ENCODE data around the gene HOXD10. TPM values are rescaled to one million over a fixed set of nuclear protein-coding genes. Genes with fewer than 3 reads are reported as not detected.

Gene HOXD10
- polyA plus RNA-seq, 1 experiment, result not detected

DNA sequence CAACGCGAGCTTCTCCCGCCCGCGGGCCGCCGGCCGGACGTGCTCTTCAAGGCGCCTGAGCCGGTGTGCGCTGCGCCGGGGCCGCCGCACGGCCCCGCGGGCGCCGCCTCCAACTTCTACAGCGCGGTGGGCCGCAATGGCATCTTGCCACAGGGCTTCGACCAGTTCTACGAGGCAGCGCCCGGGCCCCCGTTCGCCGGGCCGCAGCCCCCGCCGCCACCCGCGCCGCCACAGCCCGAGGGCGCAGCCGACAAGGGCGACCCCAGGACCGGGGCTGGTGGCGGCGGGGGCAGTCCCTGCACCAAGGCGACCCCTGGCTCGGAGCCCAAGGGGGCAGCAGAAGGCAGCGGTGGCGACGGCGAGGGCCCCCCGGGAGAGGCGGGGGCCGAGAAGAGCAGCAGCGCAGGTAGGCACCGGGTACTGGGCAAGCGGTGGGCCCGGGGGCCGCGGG is 8.8 kb upstream of the HOXD10 start:
- Histone ChIP-seq H3K4me3 (ENCODE audit: low read depth, low read length) (no peak overlapping the region), H3K27me3 (ENCODE audit: control insufficient read depth, insufficient read depth, low read length) (peaks cover 86% of the 10 kb centered on the region), H3K9me3 (ENCODE audit: control insufficient read depth, insufficient read depth, low read length) (peaks cover 11% of the 10 kb centered on the region; the same call in 1 of the 2 replicates), H3K27ac (ENCODE audit: low read depth, low read length) (no peak overlapping the region)
- no peak for DNase-seq (ENCODE audit: low read depth, low spot score)
- ChIA-PET CTCF (no interaction called here), POLR2A (interaction anchor here (0.6 kb wide), 1 partner anchor 735 kb away, joined by 3 read pairs; no protein-coding TSS in a partner anchor)
- TF ChIP-seq, protein P1, sequence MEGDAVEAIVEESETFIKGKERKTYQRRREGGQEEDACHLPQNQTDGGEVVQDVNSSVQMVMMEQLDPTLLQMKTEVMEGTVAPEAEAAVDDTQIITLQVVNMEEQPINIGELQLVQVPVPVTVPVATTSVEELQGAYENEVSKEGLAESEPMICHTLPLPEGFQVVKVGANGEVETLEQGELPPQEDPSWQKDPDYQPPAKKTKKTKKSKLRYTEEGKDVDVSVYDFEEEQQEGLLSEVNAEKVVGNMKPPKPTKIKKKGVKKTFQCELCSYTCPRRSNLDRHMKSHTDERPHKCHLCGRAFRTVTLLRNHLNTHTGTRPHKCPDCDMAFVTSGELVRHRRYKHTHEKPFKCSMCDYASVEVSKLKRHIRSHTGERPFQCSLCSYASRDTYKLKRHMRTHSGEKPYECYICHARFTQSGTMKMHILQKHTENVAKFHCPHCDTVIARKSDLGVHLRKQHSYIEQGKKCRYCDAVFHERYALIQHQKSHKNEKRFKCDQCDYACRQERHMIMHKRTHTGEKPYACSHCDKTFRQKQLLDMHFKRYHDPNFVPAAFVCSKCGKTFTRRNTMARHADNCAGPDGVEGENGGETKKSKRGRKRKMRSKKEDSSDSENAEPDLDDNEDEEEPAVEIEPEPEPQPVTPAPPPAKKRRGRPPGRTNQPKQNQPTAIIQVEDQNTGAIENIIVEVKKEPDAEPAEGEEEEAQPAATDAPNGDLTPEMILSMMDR (IDR thresholded peaks at IDR 0.05; ENCODE audit: low read depth, low read length), result no peak

DNA sequence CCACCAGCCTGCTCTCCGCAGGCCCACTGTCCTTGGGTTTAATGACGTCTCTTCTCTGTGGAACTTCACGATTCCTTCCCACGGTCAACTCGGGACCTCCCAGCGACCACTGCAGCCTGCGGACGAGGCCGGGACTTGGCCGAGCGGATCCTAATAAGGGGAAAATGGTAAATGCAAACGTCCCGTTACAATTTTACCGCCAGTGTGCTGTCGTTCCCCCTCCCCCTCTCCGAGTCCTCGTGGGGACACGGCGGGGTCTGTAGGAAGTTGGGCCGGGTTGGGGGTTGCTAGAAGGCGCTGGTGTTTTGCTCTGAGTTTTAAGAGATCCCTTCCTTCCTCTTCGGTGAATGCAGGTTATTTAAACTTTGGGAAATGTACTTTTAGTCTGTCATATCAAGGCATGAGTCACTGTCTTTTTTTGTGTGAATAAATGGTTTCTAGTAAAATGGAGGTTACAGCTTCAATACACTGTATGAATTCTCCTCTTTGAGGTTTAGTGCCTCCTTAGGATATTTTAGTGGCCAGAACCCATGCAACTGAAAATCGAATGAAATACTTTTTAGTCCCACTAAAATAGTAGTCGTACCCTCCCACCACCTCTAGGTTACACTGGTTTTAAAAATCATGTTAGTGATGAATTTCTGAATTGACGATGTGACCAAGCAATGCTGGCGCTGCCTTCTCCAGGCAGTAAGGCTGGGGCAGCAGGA is 7.2 kb upstream of the HOXD10 start:
- DNase-seq (ENCODE audit: low read depth, low spot score), result no peak
- POLR2A ChIA-PET, result no interaction called here
- Histone ChIP-seq H3K27me3 (ENCODE audit: control insufficient read depth, insufficient read depth, low read length) (peaks cover 89% of the 10 kb centered on the region), H3K27ac (ENCODE audit: low read depth, low read length) (no peak overlapping the region), H3K4me3 (ENCODE audit: low read depth, low read length) (no peak overlapping the region), H3K9me3 (ENCODE audit: control insufficient read depth, insufficient read depth, low read length) (peaks cover 13% of the 10 kb centered on the region; the same call in 1 of the 2 replicates)
- CTCF ChIA-PET, result interaction anchor here (0.5 to 1.7 kb wide), 3 partner anchors 543 to 1660 kb away, joined by 4 to 5 read pairs (median 5); no protein-coding TSS in a partner anchor
- TF ChIP-seq, protein P1 (IDR thresholded peaks at IDR 0.05; ENCODE audit: low read depth, low read length), result no peak

DNA sequence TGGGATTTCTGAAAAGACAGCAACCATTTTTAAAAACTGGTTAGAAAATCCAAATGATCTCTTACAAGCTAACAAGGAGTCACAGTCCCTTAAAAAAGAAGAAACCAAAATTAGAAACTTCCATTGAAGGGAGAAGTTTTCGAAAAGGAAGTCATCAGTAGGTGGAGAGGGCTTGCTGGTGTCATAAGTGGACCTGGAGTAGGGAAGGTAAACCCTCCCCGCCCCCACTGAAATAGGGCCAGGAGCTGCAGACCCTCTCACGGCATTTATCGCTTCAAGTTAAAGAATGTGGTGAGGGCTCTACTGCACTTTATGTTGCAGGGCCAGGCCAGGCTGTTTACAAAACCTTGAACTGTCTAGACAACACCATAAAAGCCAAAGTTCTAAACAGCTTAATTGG is 6.6 kb upstream of the HOXD10 start:
- Histone ChIP-seq H3K27ac (ENCODE audit: low read depth, low read length) (no peak overlapping the region), H3K9me3 (ENCODE audit: control insufficient read depth, insufficient read depth, low read length) (peaks cover 13% of the 10 kb centered on the region; the same call in 1 of the 2 replicates), H3K4me3 (ENCODE audit: low read depth, low read length) (no peak overlapping the region), H3K27me3 (ENCODE audit: control insufficient read depth, insufficient read depth, low read length) (peaks cover 89% of the 10 kb centered on the region)
- ChIA-PET POLR2A (no interaction called here), CTCF (interaction anchor here (0.5 to 1.9 kb wide), 8 partner anchors 11 to 1659 kb away, joined by 3 to 8 read pairs (median 4); no protein-coding TSS in a partner anchor)
- no peak for DNase-seq (ENCODE audit: low read depth, low spot score)
- TF ChIP-seq, protein P1 (IDR thresholded peaks at IDR 0.05; ENCODE audit: low read depth, low read length), result no peak

DNA sequence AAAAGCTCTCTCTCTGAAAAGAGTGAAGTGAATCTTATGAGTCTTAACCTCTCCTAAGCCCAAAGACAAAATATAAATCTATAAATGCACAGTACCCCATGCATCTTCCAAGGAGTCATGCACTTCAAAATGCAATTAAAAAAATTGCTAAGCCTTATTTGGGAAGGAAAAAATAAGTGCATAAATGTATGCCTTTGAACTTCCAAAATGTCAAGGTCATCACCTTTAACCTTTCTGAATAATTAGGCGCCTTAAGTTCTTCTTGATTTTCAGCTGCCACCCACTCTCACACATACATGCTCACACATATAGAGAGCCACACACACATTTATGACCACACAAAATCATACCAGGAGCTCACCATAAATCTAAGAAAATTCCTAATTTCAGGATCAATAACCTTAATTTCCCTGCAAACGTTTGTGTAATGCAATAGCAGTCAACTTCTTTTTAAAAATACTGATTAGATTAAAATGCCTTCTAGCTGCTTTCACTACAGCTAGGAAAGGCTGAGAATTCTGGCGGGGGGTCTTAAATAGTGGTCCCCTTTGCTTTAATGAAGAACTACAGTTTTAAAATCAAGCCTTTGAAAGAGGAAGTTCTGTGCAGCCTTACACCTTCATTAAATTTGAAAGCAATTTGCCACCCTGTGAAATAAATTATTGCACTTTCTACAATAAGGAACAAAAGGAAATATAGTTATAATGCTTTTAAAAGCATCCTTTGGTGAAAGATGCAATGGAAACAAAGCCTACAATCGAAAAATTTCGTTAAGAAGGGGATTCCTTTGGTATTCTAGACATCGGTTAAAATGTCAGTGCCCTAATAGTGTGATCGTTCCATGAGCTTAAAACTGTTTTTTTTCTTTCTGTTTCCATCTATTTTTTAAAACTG is 5.9 kb upstream of the HOXD10 start:
- TF ChIP-seq, protein P1 (IDR thresholded peaks at IDR 0.05; ENCODE audit: low read depth, low read length), result no peak
- H3K27me3 ChIP-seq (ENCODE audit: control insufficient read depth, insufficient read depth, low read length), result peaks cover 89% of the 10 kb centered on the region
- no peak overlapping the region for H3K4me3 ChIP-seq (ENCODE audit: low read depth, low read length)
- no peak for DNase-seq (ENCODE audit: low read depth, low spot score)
- CTCF ChIA-PET, result interaction anchor here (0.5 to 3.3 kb wide), 15 partner anchors 10 to 1894 kb away, joined by 3 to 16 read pairs (median 3); no protein-coding TSS in a partner anchor
- H3K27ac ChIP-seq (ENCODE audit: low read depth, low read length), result no peak overlapping the region
- peaks cover 10% of the 10 kb centered on the region; the same call in 1 of the 2 replicates for H3K9me3 ChIP-seq (ENCODE audit: control insufficient read depth, insufficient read depth, low read length)
- POLR2A ChIA-PET, result no interaction called here
